HG03135 (cell line): ENCODE data around the gene OPCML.
A peak's percentile ranks its signal among the peaks of the same experiment; 100 is the strongest.

Source experiments
- ATAC-seq: cut with Tn5 transposase; IDR thresholded peaks from one replicate; pipeline ENCODE4 v1.9.1; 2021; ENCODE audit warnings: mild to moderate bottlenecking, moderate library complexity; ENCODE audit not compliant: unreplicated experiment

The OPCML gene

DNA sequence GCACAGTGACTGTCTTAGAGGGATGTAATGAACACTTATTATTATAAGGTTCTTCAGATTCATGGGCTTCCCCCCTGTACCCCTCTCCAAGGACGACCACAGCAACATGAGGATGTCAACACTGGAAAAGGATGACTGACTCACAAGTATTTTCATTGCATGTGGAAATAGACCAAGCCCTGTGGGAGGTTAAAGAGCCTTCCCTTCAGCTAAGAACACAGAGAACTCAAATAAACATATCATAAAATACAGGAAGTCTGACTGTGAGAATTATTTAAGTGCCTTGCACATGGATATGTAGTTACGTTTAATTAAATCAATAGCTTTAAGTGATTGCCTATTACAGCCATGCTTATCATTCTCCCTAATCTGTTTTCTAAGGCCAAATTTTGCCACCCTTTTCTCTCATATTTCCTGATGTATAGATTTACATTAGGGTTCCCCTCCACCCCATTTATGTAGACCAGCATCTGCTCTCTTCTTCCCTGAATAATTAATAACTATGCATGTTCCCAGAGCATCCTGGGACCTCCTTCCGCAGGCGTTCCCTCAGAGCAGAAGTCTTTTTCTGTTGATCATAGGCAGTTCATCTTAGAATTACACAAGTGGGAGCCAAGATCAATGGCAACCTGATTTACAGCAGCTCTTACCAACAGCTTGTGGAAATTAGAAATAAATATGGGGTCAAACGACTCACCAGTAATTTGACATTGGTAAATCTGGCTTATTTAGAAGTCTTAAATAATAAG is 226.9 kb downstream of the OPCML start:
- no peak for ATAC-seq

DNA sequence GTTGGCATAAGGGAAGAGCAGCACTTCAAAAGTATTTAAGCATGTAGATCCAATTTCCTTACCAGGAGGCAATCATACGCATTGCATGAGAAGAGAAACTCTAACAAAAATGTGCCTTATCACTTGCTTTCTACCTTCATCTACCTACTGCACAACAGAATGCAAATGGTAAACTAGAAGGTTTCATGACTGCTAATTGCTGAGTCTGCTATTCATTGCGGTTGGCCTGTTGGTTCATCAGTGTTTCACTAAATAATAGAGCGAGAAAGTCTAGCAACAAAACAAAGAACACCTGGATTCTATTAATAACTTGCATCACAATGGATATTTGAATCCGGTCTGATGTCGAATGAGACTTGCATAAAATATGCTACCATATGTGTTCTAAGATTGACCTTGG is 229.0 kb downstream of the OPCML start:
- ATAC-seq = no peak

DNA sequence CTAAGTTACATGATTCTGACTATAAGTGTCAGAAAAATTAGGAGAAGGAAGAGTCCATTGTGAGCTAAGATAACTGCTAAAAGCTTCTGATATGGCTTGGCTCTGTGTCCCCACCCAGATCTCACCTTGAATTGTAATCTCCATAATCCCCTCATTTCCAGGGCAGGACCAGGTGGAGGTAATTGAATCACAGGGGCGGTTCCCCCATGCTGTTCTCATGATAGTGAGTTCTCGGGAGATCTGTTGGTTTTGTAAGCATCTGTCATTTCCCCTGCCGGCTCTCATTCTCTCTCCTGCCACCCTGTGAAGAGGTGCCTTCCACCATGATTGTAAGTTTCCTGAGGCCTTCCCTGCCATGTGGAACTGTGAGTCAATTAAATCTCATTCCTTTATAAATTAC is 230.2 kb downstream of the OPCML start:
- no peak for ATAC-seq

DNA sequence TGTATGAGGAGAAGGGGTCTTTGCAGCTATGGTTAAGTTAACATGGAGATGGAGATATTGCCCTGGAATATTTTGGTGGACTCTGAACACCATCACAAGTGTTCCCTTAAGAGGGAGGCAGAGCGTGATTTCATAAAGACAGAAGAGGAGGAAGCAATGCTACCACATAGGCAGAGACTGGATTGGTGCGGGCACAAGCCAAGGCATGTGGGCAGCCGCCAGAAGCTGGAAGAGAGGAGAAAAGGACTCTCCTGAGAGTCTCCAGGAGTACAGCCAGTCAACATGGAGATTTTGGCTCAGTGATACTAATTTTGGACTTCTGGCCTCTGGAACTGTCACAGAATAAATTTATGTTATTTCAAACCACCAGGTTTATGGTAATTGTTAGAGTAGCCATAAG is 231.6 kb downstream of the OPCML start:
- ATAC-seq = no peak

DNA sequence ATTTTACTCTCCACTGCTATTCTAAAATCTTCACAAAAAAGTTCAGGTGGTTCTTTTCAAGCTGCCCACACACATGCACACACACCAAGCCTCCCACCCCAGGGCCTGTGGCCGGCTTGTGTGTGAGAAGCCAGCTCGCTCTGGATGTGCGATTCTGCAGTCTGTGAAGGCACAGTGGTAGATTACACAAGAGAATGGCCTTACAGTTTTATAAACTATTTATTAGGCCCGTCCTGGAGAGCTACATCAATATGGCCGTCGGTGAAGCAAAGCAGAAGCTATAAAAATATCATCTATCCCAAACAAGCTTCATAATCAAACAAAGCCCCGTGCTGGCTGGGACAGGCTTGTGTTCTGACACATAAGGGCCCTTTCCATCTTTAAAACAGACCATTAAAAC is 240.5 kb downstream of the OPCML start:
- ATAC-seq = no peak

DNA sequence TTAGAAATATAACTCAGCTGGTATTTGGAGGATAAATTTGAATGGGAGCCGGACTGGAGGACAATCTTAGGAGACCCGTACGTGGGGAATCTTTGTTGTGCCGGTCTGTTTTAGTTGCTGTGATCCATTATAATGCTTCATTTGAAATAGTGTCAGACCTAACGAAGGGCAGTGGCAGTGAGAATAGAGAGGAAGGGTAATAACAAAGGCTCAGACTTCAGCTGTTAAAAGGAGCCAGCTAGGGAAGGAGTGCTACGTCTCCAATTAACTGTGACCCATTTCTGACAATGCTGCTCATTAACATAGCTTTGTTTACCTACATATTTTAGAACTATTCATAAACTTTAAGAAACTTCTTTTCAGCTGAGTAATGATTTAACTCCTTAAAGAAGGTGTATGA is 246.9 kb downstream of the OPCML start:
- no peak for ATAC-seq

- no peak for ATAC-seq
Measured at GRCh38 chr11:133284156-133284555, 248.1 kb downstream of the OPCML start.

GRCh38 chr11:133277886-133278285 is 254.4 kb downstream of the OPCML start:
- no peak for ATAC-seq

- no peak for ATAC-seq
Measured at GRCh38 chr11:133271871-133272776, 260.2 kb downstream of the OPCML start.

DNA sequence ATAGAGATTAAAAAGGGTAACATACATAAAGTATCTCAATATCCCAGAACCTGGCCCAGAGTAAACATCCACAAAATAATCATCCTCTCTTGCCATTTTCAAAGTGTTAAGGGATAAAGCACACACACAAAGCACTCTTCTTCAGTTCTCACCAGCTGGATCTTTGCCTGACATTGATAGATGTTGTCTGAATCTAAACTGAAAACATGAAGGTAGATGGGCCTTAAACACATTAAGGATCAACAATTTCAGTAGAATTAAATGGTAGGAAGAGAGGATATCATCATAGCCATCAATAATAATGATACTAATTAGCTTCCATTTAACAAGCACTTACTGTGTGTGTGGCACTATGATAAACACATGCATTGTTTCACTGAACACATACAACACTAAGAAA is 261.1 kb downstream of the OPCML start:
- no peak for ATAC-seq

DNA sequence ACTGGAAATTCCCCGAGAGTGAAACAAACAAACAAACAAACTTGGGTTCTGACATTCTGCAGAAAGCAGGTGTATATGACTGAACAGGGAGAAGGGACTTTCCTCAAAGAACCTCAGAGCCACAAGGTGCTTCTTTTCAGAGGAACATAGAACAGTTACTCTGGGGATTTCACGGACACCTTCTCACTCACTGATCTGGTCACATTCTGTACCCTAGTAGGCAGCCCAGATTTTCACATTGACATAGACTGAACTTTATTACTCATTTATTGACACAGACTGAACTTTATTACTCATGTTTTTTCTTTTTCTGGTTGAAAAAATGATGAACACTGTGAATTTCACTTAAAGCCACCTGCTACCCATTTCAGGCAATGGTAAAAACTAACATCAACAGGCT is 263.0 kb downstream of the OPCML start:
- peak; percentile 96 for ATAC-seq

DNA sequence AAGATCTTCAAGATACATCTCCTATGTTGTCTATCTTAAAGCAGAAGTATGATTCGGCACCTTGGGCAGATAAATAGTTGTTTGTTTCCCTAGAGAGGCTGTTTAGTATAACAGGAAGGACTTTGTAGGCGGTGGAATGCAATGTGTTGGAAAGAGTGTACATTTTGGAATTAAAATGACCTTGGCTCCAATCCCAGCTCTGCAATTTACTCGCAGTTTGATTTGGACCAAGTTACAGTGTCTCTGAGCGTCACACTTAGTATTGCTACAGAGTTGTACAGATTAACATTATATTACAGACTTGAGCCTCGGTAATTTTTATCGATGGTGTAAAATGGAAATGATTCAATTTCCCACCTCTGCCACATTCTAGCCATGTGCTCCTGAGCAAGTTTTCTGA is 265.3 kb downstream of the OPCML start:
- ATAC-seq = no peak

DNA sequence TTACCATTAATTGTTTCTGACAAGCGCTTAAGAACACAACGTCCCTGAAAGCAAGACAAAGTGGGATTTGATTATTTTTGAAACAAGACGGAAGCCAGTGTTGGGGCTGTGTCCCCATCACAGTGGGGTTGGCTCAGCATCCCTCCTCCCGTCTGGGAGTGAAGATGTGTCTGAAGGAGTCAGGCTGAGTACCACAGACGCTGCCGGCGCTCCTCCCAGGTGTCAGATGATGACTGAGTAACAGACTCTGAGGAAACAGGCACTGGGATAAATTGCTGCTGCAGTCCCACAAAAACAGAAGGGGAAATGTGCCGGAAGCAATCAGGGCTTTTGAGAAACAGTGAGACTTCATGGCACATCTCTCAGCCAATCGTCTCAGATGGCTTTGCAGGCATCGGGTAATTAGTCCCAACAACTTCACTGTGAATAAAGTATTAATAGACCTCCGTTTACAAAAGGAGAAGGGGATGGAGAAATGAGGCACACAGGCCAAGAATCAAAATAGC is 266.7 kb downstream of the OPCML start:
- ATAC-seq = no peak

GRCh38 chr11:133263332-133263731 is 269.0 kb downstream of the OPCML start:
- no peak for ATAC-seq

GRCh38 chr11:133258751-133259150 is 273.6 kb downstream of the OPCML start:
- ATAC-seq = no peak

GRCh38 chr11:133254601-133255000 is 277.7 kb downstream of the OPCML start:
- ATAC-seq = no peak

DNA sequence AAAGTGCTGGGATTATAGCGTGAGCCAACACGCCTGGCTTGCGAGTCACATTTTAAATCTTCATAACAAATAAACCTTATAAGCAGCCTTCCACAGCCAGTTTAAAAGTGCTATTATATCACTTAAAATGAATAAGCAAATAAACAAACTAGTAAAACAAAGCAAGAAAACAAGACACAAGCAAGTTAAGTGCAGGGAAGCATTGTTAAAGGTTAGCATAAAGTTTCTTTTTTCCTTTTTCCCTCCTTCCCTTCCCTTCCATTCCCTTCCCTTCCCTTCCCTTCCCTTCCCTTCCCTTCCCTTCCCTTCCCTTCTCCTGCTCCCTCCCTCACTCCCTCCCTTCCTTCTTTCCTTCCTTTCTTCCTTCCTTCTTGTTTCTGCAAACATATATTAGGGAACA is 278.7 kb downstream of the OPCML start:
- no peak for ATAC-seq

GRCh38 chr11:133251841-133252240 is 280.5 kb downstream of the OPCML start:
- no peak for ATAC-seq

DNA sequence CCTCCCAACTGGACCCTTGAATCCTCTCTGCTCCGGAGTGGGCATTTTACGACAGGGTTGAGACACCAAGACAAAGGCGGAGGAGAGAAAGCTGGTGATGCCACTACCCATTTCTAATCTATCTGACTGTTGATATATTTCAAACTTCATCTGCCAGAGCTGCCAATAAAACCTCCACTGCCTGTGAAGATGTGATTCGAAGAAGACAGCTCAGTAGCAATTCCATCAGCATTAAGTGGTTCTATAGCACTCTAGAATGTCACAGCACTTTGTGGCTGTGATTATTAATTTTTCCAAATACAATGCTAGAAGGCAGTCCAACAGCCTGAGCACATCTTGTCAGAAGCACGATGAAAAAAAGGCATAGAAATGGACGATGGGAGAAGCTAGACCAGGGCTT is 282.8 kb downstream of the OPCML start:
- no peak for ATAC-seq

- no peak for ATAC-seq
Measured at GRCh38 chr11:133249065-133249464, 283.2 kb downstream of the OPCML start.

GRCh38 chr11:133243832-133244231 is 288.5 kb downstream of the OPCML start:
- no peak for ATAC-seq
